Muscle of leg (tissue), 16 donors: ENCODE results near the gene CIT. TPM values are rescaled to one million over a fixed set of nuclear protein-coding genes. Genes with fewer than 3 reads are reported as not detected.

ENCODE experiments used
- DNase-seq: peaks from one replicate; pipeline ENCODE4 v3.0.0; 2013
- H3K27ac ChIP-seq: one replicate; pipeline ENCODE4 v1.5.1; 2013; ENCODE audit warnings: mild to moderate bottlenecking, low read length, control low read depth
- H3K27me3 ChIP-seq: one replicate; pipeline ENCODE4 v1.6.1; 2013; ENCODE audit warnings: low read length; ENCODE audit not compliant: control insufficient read depth, insufficient read depth
- H3K36me3 ChIP-seq: one replicate; pipeline ENCODE4 v1.6.1; 2013; ENCODE audit warnings: low read length; ENCODE audit not compliant: control insufficient read depth, insufficient read depth
- H3K4me1 ChIP-seq: one replicate; pipeline ENCODE4 v1.6.1; 2013; ENCODE audit warnings: low read length; ENCODE audit not compliant: control insufficient read depth, insufficient read depth
- H3K4me3 ChIP-seq: one replicate; pipeline ENCODE4 v1.5.1; 2013; ENCODE audit warnings: low read length, control low read depth
- H3K9me3 ChIP-seq: replicated peaks from 2 replicates; pipeline ENCODE4 v1.6.1; 2013; ENCODE audit warnings: low read depth, low read length; ENCODE audit not compliant: control insufficient read depth
- WGBS: methylation state at CpG from one replicate; pipeline ENCODE4 v1.1.5; 2013; ENCODE audit warnings: missing lambda C conversion rate; ENCODE audit not compliant: insufficient coverage; 5-methylcytosine and 5-hydroxymethylcytosine counted together
- long read RNA-seq, 11 donors: transcript quantifications; one replicate each; lab custom pipeline, GENCODE V29; 2026
- polyA plus RNA-seq, 8 donors: library from polyadenylated mRNA; unstranded; fragments of 120-200 nt; gene quantifications; one replicate each; pipeline versions ENCODE4 v1.2.1 to v1.2.3, GENCODE V29; 2013; ENCODE audit warnings: inconsistent platforms in 1 of 8, low replicate concordance in 1 of 8; ENCODE audit not compliant: insufficient read length in 8 of 8, insufficient read depth in 1 of 8
- total RNA-seq: library from RNA; stranded (reverse); fragments of 120-200 nt; gene quantifications from one replicate; pipeline ENCODE4 v1.2.4, GENCODE V29; 2013

CIT gene
- 9.5 TPM for total RNA-seq
- 10 to 100 TPM in 2 of 8 donors, 1 to 10 TPM in 6; 5.8 to 12.3 (median 9.2) TPM for polyA plus RNA-seq
- long read RNA-seq, donor 1, result 0 reads
- long read RNA-seq, donor 2, result 0 reads
- long read RNA-seq, donor 3, result 0 reads
- long read RNA-seq, donor 4, result 0 reads
- long read RNA-seq, donor 5, result 0 reads
- long read RNA-seq, donor 6, result 0 reads
- long read RNA-seq, donor 7, result 0 reads
- long read RNA-seq, donor 8, result 0 reads
- long read RNA-seq, donor 9, result 0 reads
- long read RNA-seq, donor 10, partial matches to known transcripts, result 0 of 12 reads
- long read RNA-seq, donor 10, other reads (novel, unspliced or antisense), result 12 of 12 reads
- long read RNA-seq, donor 11, result 0 reads

DNA sequence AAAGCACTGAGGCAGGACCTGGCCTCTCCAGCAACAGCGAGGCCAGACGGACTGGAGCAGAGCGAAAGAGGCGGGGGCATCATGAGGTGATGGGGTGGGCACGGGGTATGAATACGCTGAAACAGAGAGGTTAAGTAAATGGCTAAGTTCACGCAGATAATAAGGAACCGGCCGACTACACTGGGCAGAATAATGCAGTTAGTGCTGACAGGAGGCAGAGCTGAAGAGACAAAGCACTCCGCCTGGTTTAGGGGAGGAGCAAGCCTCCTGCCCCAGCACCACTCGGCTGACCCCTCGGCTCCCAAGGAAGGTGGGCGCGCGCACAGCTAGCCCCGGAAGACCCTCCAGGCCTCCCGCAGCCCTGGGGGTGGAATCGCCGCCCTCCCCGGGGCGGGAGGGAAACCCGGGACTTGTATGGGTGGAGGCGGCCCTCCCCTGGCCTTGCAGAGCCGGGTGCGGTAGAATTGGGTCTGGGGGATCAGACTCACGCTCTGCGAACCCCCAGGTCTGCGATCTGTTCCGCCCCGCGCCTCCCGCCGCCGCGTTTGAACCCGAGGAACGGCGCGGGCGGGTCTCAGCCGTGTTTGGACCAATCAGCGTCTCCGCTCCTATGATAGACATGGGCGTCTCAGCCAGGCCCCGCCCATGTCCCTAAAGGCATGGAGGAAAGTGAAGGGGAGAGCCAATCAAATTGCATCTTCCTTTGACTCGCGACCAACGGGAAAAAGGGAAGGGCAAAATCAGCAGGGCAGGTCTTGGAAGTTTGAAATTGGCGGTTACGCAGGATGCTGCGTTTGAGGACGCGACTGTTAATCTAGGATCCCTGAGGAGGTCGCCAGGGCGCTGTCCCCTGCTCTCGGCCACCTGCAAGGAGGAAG is at the start of gene CIT:
CIT (minus strand) TSS at position 560 of the 878 bp plus-strand sequence. CDS start 1,152 bp downstream, outside the sequence.
- Histone ChIP-seq H3K27me3 (peaks cover 3% of the 10 kb centered on the region), H3K9me3 (no peaks in the 10 kb centered on the region), H3K4me1 (peaks cover 6% of the 10 kb centered on the region), H3K36me3 (peaks cover 6% of the 10 kb centered on the region), H3K27ac (peak within 1 kb of the TSS; percentile 20), H3K4me3 (peak within 1 kb of the TSS; percentile 97)
- peak; percentile 97 for DNase-seq
- under 1% methylated on average over 55 of the region's 56 CpGs for WGBS

- H3K36me3 ChIP-seq, result no peaks in the 10 kb centered on the region
- H3K4me1 ChIP-seq, result no peaks in the 10 kb centered on the region
- DNase-seq, result no peak
- H3K27me3 ChIP-seq, result no peaks in the 10 kb centered on the region
- no peaks in the 10 kb centered on the region for H3K9me3 ChIP-seq
- H3K27ac ChIP-seq, result no peak overlapping the region
- no peak overlapping the region for H3K4me3 ChIP-seq
Measured at GRCh38 chr12:119925269-119925668, 48.1 kb upstream of the CIT start.

GRCh38 chr12:119920064-119920463 is 42.9 kb upstream of the CIT start:
- DNase-seq, result no peak
- WGBS, result 88% methylated on average over 4 of the region's 6 CpGs
- no peak overlapping the region for H3K27ac ChIP-seq
- H3K4me3 ChIP-seq, result no peak overlapping the region
- no peaks in the 10 kb centered on the region for H3K4me1 ChIP-seq
- H3K9me3 ChIP-seq, result no peaks in the 10 kb centered on the region
- no peaks in the 10 kb centered on the region for H3K36me3 ChIP-seq
- no peaks in the 10 kb centered on the region for H3K27me3 ChIP-seq

DNA sequence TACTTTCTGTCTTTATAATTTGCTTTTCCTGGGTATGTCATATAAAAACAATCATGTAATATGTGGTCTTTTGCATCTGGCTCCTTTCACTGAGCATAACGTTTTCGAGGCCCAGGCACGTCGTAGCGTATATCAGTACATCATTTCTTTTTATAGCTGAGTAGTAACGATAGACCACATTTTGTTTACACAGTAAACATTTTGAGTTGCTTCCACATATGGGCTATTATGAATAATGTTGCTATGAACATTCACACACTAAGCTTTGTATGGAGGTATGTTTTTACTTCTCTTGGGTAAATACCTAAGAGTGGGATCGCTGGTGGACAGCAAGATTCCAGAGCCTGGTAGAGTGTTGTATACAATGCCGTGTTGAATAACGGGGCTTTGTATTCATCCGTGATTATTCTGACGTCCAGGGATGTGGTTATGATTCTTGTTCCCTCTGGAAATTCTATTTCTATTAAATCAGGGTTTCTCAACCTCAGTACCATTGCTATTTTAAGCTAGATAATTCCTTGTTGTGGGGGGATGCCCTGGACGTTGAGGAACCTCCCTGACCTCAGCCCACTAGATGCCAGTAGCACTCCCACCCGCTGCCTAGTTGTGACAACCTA is 38.9 kb upstream of the CIT start:
- no peak overlapping the region for H3K27ac ChIP-seq
- DNase-seq, result no peak
- no peaks in the 10 kb centered on the region for H3K9me3 ChIP-seq
- H3K4me3 ChIP-seq, result no peak overlapping the region
- H3K27me3 ChIP-seq, result no peaks in the 10 kb centered on the region
- no peaks in the 10 kb centered on the region for H3K4me1 ChIP-seq
- 100% methylated on average over 1 of the region's 13 CpGs for WGBS
- H3K36me3 ChIP-seq, result no peaks in the 10 kb centered on the region

- DNase-seq, result no peak
- H3K4me1 ChIP-seq, result no peaks in the 10 kb centered on the region
- WGBS, result no CpG with 5 or more reads among the region's 1 CpG
- H3K36me3 ChIP-seq, result no peaks in the 10 kb centered on the region
- no peak overlapping the region for H3K27ac ChIP-seq
- no peaks in the 10 kb centered on the region for H3K9me3 ChIP-seq
- H3K4me3 ChIP-seq, result no peak overlapping the region
- H3K27me3 ChIP-seq, result no peaks in the 10 kb centered on the region
Measured at GRCh38 chr12:119914666-119915065, 37.5 kb upstream of the CIT start.

GRCh38 chr12:119913536-119914330 is 36.6 kb upstream of the CIT start:
- Histone ChIP-seq H3K4me3 (no peak overlapping the region), H3K4me1 (no peaks in the 10 kb centered on the region), H3K27me3 (no peaks in the 10 kb centered on the region), H3K9me3 (no peaks in the 10 kb centered on the region), H3K36me3 (no peaks in the 10 kb centered on the region), H3K27ac (no peak overlapping the region)
- DNase-seq, result no peak
- WGBS, result 96% methylated on average over 4 of the region's 6 CpGs

DNA sequence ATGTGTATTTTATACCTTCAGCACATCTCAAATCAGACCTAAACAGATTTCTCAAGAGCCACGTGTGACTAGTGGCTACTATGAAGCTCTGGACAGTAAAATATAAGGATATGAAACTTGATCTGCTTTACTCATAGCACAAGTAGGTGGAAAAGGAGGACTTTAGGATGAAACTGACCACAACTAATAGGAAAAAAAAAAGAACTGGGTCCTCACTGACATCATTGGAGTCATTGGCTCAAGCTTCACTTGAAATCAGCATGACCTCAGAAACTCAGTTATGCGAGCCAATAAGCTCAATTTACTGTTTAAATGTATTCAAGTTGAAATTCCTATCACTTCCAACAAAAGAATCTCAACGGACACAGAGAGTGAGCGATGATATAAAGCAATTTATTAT is 34.1 kb upstream of the CIT start:
- Histone ChIP-seq H3K9me3 (no peaks in the 10 kb centered on the region), H3K4me1 (no peaks in the 10 kb centered on the region)
- DNase-seq, result peak; percentile 67

DNA sequence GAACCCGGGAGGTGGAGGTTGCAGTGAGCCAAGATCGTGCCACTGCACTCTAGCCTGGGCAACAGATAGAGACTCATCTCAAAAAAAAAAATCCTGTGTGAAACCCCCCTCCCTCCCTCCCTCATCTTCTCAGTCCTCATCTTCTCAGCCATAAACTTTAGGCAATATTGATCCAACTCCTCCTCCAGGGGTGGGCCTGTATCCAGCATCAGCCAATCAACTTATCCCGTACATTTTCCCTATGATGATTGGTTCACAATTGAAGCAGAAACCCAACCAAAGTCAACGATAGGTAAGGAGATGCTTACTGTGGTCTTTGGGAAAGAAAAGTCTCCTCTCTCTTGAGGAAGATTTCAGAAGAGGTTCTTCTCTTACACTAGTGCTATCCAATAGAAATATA is 33.5 kb upstream of the CIT start:
- WGBS, result 93% methylated on average over 2 of the region's 4 CpGs
- Histone ChIP-seq H3K36me3 (no peaks in the 10 kb centered on the region), H3K4me1 (no peaks in the 10 kb centered on the region), H3K27ac (no peak overlapping the region), H3K27me3 (peaks cover 3% of the 10 kb centered on the region), H3K9me3 (no peaks in the 10 kb centered on the region), H3K4me3 (no peak overlapping the region)
- DNase-seq, result no peak

More for the DNA sequence above, 34.1 kb upstream of the CIT start:
- H3K27me3 ChIP-seq, result peaks cover 3% of the 10 kb centered on the region
- no peak overlapping the region for H3K4me3 ChIP-seq
- WGBS, result no CpG with 5 or more reads among the region's 4 CpGs
- H3K36me3 ChIP-seq, result no peaks in the 10 kb centered on the region
- no peak overlapping the region for H3K27ac ChIP-seq

GRCh38 chr12:119902084-119902509 is 25.0 kb upstream of the CIT start:
- peak; percentile 33 for DNase-seq
- H3K27ac ChIP-seq, result no peak overlapping the region
- H3K36me3 ChIP-seq, result no peaks in the 10 kb centered on the region
- 0% methylated on average over 3 of the region's 5 CpGs for WGBS
- H3K4me1 ChIP-seq, result no peaks in the 10 kb centered on the region
- H3K4me3 ChIP-seq, result no peak overlapping the region
- H3K9me3 ChIP-seq, result no peaks in the 10 kb centered on the region
- peaks cover 3% of the 10 kb centered on the region for H3K27me3 ChIP-seq
